Psoas muscle (tissue), 8 donors: ENCODE measurements around the gene TP63. TPM values are rescaled to one million over a fixed set of nuclear protein-coding genes. Genes with fewer than 3 reads are reported as not detected.

ENCODE experiments used
- ATAC-seq, 4 donors: fragments of 200-7000 bp; cut with Tn5 transposase; one replicate each; pipeline ENCODE4 v1.9.1; 2020; ENCODE audit warnings: moderate library complexity in 3 of 4, mild to moderate bottlenecking in 2 of 4
- DNase-seq, 2 donors: peaks; one replicate each; pipeline ENCODE4 v3.0.0-alpha.2; 2020
- H3K27ac ChIP-seq: fragments of 200-600 bp; one replicate; pipeline ENCODE4 v1.8.0; 2022
- H3K27me3 ChIP-seq, 3 donors: fragments of 200-600 bp in 1 of 3; one replicate each; pipeline versions ENCODE4 v1.6.1 to v1.8.0; 2013 to 2022; ENCODE audit warnings: low read length in 2 of 3, mild to moderate bottlenecking in 2 of 3, moderate library complexity in 1 of 3; ENCODE audit not compliant: insufficient read depth in 3 of 3
- H3K36me3 ChIP-seq, 2 donors: fragments of 200-600 bp in 1 of 2; one replicate each; pipeline versions ENCODE4 v1.6.1 to v1.8.0; 2013 to 2022; ENCODE audit warnings: low read depth in 1 of 2, mild to moderate bottlenecking in 1 of 2, moderate library complexity in 1 of 2; ENCODE audit not compliant: insufficient read depth in 1 of 2
- H3K4me1 ChIP-seq: fragments of 200-600 bp; one replicate; pipeline ENCODE4 v1.8.0; 2022
- H3K4me3 ChIP-seq: fragments of 200-600 bp; one replicate; pipeline ENCODE4 v1.8.0; 2022; ENCODE audit warnings: mild to moderate bottlenecking
- H3K9me3 ChIP-seq: fragments of 200-600 bp; one replicate; pipeline ENCODE4 v1.8.0; 2022
- WGBS, 3 donors: extraction: QIAGEN DNeasy Blood & Tissue Kit; methylation state at CpG; one replicate each; pipeline versions ENCODE4 v1.1.6 to v1.1.7; 2013; 5-methylcytosine and 5-hydroxymethylcytosine counted together
- intact Hi-C, 2 donors: fragments of 100-400 bp; cut with DNase I; formaldehyde crosslinking; loops; one replicate each; pipeline versions ENCODE4 v1.11.0 to v1.14.2; 2022
- polyA plus RNA-seq, 3 donors: library from polyadenylated mRNA; stranded (reverse); fragments of 200-250 nt; gene quantifications; one replicate each; pipeline ENCODE4 v1.2.3, GENCODE V29; 2013
- total RNA-seq, 4 donors: library from RNA; stranded (reverse); fragmentation: NEBNext Ultra II Directional in 2 of 4; extraction: Animal tissue kit (Norgen Biotek cat#: 25700) in 2 of 4; gene quantifications; one replicate each; pipeline versions ENCODE4 v1.2.1 to v1.2.4, GENCODE V29; 2021 to 2023
- TF ChIP-seq, protein P1 (sequence below): fragments of 200-600 bp; IDR thresholded peaks from one replicate; pipeline ENCODE4 v1.8.0; 2022; ENCODE audit warnings: antibody characterized with exemption
- donor health status: healthy with polysubstance abuse.
- donor health status: DM: no; HTN: no; CAD: no; lungs with moderate emphysema.
- donor health status: Bipolar disorder and iron deficiency.
- donor health status: healthy.
- donor health status: DM: yes; HTN: yes; CAD: no.
- donor health status: DM: no; HTN: no; CAD: no.
- donor health status: DM: no; HTN: no; CAD: no.
- donor health status: DM: yes; HTN: yes; CAD: no.

The TP63 gene
- total and polyA plus RNA-seq, 7 donors: 1.4 to 83.0 (median 13.1) TPM

DNA sequence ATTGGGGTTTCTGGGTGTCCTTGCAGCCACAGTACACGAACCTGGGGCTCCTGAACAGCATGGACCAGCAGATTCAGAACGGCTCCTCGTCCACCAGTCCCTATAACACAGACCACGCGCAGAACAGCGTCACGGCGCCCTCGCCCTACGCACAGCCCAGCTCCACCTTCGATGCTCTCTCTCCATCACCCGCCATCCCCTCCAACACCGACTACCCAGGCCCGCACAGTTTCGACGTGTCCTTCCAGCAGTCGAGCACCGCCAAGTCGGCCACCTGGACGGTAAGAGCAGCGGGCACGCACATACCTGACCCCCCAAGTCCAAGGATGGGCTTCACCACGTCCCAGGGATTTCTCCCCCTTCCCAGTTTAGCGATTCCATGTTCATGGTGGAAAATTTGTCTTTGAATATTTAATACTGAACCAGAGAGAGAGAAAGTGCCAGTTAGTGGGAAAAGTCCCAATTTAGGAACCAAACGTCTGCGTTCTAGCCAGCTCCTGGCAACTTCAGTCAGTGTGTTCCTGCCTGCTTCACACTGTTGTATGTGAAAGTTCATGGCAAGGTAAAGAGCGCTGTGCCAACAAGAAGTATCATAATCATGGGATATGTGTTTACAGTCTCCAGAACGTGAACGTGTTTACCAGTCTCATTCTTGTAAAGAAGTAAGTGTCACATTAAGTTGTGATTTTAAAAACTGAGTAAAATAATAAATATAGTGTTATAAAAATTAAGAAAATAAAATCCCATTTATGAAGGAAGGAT is 177.2 kb downstream of the TP63 start:
- H3K36me3 ChIP-seq: peaks cover 0 to 43% of the 10 kb centered on the region in 2 donors
- H3K27me3 ChIP-seq: no peaks in the 10 kb centered on the region
- TF ChIP-seq, protein P1, sequence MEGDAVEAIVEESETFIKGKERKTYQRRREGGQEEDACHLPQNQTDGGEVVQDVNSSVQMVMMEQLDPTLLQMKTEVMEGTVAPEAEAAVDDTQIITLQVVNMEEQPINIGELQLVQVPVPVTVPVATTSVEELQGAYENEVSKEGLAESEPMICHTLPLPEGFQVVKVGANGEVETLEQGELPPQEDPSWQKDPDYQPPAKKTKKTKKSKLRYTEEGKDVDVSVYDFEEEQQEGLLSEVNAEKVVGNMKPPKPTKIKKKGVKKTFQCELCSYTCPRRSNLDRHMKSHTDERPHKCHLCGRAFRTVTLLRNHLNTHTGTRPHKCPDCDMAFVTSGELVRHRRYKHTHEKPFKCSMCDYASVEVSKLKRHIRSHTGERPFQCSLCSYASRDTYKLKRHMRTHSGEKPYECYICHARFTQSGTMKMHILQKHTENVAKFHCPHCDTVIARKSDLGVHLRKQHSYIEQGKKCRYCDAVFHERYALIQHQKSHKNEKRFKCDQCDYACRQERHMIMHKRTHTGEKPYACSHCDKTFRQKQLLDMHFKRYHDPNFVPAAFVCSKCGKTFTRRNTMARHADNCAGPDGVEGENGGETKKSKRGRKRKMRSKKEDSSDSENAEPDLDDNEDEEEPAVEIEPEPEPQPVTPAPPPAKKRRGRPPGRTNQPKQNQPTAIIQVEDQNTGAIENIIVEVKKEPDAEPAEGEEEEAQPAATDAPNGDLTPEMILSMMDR: no peak
- ATAC-seq (peak in 3 of 4 donors; percentile 37 to 65 (median 40)), DNase-seq (no peak)
- intact Hi-C loops: loop anchor here in 1 of 2 donors (10.0 kb wide), 1 partner anchor 94 kb away; no protein-coding TSS in a partner anchor
- peak overlapping the region; percentile 17 for H3K27ac ChIP-seq
- H3K4me3 ChIP-seq: no peak overlapping the region
- peaks cover 45% of the 10 kb centered on the region for H3K4me1 ChIP-seq
- no peaks in the 10 kb centered on the region for H3K9me3 ChIP-seq
- WGBS, 3 donors: 81 to 88% (median 83%) methylated on average over 29 of the region's 29 CpGs

DNA sequence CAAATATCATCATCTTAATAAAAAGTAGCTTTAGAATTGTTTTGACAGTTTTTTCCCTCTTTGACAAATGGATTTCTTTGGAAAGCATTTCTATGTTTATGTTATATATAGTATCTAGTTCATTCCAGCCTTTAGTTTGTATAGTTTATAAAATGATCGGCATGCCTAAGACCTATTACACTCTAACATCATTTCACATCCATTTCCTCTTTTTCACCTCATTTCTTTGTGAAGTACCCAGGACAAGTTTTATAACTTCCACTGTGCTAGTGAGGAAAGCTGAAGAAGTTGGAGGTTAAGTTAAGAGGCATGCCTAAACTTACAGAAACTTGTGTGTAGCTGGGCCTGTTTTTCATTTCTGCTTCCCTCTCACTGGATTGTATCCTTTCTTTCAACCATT is 178.4 kb downstream of the TP63 start:
- DNase-seq (no peak), ATAC-seq (no peak)
- Histone ChIP-seq H3K36me3 (peaks cover 0 to 43% of the 10 kb centered on the region in 2 donors), H3K9me3 (no peaks in the 10 kb centered on the region), H3K27ac (peak overlapping the region; percentile 36), H3K4me3 (no peak overlapping the region), H3K4me1 (peaks cover 38% of the 10 kb centered on the region), H3K27me3 (no peaks in the 10 kb centered on the region)
- TF ChIP-seq, protein P1: no peak
- 77 to 84% (median 82%) methylated on average over 1 of the region's 1 CpG for WGBS, 3 donors
- intact Hi-C loops: loop anchor here in 1 of 2 donors (10.0 kb wide), 1 partner anchor 95 kb away; no protein-coding TSS in a partner anchor

DNA sequence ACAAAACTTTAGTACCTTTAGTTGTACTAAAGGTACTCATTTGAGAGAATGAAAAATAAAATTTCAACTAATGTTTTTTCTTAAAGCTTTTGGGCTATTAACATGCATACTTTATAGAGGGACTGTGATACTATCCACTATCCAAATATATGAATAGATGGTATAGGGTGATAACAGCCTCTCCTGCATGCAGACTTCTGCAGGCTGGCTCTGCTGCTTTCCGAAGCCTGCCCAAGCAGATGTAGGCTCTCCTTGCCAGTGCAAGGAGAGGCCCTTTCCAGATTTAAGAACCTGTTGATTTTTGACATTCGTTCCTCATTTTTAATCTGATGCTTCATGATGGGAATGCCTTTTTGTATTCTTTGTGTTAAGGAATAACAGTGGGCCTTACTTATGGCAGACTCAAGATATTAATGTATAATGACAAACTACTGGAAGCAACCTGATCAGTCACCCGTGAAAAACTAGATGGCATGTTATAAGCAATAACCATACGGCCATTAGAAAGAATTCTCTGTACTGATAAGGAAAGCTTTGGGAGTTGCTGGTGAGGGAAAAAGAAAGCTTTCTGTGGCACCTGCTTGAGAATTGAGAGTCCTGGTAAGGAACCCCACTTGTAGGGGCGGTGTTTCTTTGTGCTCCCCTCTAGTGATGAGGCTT is 181.7 kb downstream of the TP63 start:
- Histone ChIP-seq H3K27me3 (no peaks in the 10 kb centered on the region), H3K27ac (peak overlapping the region; percentile 85), H3K36me3 (peaks cover 0 to 35% of the 10 kb centered on the region in 2 donors), H3K9me3 (no peaks in the 10 kb centered on the region), H3K4me3 (peak overlapping the region; percentile 45), H3K4me1 (peaks cover 42% of the 10 kb centered on the region)
- 38 to 77% (median 44%) methylated on average over 5 of the region's 5 CpGs for WGBS, 3 donors
- ATAC-seq (peak in 2 of 4 donors; percentile 2 to 10), DNase-seq (no peak)
- TF ChIP-seq, protein P1: no peak
- intact Hi-C loops: no loop called here

DNA sequence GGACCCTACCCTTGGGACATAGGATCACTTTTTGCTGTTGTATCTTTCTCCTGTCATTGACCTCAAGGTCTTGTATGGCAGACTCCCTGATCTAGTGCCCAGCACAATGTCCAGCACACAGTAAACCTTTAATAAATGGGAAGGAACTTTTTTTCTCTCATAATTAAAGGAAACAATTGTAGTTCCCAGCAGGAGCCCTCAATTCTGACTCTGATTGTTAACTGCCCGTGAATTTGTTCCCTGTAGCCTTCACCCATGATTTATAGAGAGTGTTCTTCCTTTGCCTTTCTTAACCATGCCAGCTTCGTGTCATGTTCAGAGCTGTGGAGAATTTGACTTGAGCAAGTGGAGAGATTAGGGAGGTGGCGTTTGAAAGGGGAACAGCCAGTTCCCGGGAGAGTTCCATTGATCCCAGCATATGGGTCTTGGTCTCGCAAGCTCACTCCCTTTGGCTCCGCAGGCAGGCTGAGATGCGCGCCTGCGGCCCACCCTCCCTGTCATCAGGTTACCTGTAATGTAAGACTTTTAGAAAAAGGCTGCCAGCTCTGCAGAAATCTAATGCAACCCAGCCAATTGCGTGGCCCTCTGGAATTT is 182.6 kb downstream of the TP63 start:
- DNase-seq (peak; percentile 70 to 91), ATAC-seq (peak; percentile 82 to 98 (median 95))
- intact Hi-C loops: no loop called here
- Histone ChIP-seq H3K4me3 (peak overlapping the region; percentile 45), H3K27me3 (no peaks in the 10 kb centered on the region), H3K36me3 (peaks cover 0 to 27% of the 10 kb centered on the region in 2 donors), H3K4me1 (peaks cover 51% of the 10 kb centered on the region), H3K27ac (peak overlapping the region; percentile 85), H3K9me3 (no peaks in the 10 kb centered on the region)
- TF ChIP-seq, protein P1: no peak
- WGBS, 3 donors: 17 to 43% (median 28%) methylated on average over 10 of the region's 10 CpGs
